ENCODE data around the gene P2RY6. TPM values are rescaled to one million over a fixed set of nuclear protein-coding genes. Genes with fewer than 3 reads are reported as not detected.
A peak's percentile ranks its signal among the peaks of the same experiment; 100 is the strongest.
"Not testable (repeated sequence)": the region's sequence is repeated elsewhere in the genome, so short reads cannot be mapped to it uniquely, and the experiment has no call there.

The P2RY6 gene, protein sequence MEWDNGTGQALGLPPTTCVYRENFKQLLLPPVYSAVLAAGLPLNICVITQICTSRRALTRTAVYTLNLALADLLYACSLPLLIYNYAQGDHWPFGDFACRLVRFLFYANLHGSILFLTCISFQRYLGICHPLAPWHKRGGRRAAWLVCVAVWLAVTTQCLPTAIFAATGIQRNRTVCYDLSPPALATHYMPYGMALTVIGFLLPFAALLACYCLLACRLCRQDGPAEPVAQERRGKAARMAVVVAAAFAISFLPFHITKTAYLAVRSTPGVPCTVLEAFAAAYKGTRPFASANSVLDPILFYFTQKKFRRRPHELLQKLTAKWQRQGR
- 1 to 10 TPM in 3 of 4 donors, under 1 TPM in 1; 0.69 to 2.0 (median 1.1) TPM for polyA plus RNA-seq (ENCODE audit: insufficient read length in 4 of 4)

DNA sequence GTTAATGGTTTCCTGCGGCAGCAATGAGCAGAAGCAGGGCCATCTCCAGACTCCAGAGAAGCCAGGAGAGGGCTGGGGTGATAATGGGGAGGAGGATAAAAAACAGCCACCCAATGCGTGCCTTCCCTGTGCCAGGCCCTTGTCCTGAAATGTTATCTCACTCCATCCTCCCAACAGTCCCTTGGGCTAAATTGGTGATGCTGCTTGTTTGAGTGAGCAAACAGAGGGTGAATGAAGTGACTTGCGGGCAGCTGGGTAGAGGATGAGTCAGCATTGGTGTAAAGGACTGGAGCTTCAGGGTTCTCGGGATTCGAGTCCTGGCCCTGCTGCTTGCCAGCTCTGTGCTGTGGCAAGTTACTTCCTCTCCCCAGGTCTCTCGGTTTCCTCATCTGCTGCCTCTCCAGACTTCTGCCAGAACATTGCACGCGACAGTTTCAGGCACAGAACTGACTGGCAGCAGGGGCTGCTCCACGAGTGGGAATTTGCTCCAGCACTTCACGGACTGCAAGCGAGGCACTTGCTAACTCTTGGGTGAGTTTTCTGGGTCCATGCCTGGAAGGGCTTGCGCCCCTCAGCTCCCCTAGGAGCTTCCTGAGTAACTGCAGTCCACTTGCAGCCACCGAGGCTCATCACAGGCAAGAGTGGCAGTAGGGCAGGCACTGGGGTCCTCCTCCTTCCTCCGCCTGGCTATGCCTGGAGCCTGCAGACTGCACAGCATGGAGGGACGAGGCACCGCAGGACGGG lies at the start of gene P2RY6:
Gene P2RY6, plus strand, starts transcription at position 403 of the 744 bp plus-strand sequence. CDS start 24,181 bp downstream, outside the sequence.
- no peak for DNase-seq (ENCODE audit: low read depth in 4 of 4, low spot score in 2 of 4)

DNA sequence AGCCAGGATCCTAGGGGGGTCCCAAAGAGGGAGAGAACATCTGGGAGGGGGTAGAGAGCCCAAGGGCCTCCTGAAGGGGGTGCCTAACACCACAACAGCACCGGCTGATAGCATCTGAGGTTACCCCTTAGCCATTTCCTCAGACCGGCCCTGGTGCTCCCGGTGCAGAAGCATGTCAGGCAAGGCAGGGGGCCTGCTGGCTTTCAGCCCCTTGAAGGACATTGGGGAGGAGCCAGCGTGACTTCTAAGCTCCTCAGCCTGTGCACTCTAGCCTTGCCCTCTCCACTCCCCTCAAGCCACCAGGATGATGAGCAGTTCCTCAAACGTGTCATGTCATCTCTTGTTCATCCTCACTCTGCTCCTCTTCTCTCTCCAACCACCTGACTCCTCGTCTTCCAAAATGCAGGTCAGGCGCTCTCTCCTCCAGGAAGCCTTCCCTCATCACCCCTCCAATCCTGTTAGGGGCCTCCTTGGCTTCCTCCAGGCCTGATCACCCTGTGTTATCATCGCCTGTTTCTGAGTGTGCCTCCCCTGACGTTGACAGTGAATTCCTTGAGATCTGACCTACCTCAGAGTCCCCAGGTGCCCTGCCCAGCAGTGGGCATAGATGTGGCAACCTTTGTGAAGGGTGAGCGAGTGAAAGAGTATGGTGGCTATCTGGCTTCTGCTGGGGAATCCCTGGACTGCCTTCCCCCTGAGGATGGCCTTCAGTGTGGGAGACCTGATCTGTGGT lies 48.0 kb upstream of the P2RY6 start:
- no peak for DNase-seq (ENCODE audit: low read depth in 4 of 4, low spot score in 2 of 4)

DNA sequence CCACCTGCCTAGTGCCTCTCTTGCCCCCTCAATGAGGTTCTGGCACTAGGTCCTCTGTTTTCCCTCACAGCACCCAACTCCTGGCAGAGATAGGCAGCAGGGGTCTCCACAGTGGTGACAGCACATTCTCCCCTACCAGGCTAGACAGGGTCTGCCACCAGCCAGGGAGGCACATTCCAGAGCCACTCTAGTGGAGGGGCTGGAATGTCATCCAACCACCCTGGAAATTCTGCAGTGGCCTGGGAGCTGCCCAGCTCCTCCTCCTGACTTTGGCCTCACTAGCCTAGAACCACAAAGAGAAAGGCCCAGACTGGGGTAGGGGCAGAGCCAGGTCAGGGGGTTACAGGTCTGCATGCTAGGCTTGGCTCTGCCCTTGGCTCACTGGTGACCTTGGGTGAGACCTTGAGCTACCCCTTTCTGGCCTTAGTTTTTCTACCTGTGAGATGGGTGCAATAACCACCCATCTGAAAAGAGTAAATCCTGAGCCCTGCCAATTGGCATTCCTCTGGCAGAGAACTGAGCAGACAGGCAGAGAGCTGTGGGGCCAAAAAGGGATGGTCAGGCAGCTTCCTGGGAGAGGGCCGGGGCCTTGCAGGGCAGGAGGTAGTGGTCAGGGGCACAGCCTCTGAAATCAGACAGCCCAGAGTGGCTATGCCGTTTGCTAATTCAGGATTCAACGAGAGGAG lies 47.0 kb upstream of the P2RY6 start:
- DNase-seq (ENCODE audit: low read depth in 4 of 4, low spot score in 2 of 4) = no peak

DNA sequence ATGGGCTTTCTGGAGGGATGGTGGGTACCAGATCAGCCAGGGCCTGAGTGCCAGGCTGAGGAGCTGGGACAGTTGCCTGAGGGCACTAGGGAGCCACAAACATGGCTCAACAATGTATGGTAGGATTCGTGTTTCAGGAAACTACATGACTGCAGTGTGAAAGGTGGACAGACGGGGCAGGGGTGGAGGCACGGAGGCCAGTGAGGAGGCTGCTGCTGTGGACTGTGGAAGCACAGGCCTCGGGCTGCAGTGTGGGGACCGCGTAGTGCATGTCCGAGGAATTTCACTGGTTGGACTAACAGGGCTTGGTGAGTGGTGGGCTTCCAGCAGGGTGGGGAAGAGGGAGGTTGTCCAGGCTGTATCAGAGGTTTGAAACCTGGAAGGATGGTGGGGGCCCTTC lies 46.3 kb upstream of the P2RY6 start:
- no peak for DNase-seq (ENCODE audit: low read depth in 4 of 4, low spot score in 2 of 4)

DNA sequence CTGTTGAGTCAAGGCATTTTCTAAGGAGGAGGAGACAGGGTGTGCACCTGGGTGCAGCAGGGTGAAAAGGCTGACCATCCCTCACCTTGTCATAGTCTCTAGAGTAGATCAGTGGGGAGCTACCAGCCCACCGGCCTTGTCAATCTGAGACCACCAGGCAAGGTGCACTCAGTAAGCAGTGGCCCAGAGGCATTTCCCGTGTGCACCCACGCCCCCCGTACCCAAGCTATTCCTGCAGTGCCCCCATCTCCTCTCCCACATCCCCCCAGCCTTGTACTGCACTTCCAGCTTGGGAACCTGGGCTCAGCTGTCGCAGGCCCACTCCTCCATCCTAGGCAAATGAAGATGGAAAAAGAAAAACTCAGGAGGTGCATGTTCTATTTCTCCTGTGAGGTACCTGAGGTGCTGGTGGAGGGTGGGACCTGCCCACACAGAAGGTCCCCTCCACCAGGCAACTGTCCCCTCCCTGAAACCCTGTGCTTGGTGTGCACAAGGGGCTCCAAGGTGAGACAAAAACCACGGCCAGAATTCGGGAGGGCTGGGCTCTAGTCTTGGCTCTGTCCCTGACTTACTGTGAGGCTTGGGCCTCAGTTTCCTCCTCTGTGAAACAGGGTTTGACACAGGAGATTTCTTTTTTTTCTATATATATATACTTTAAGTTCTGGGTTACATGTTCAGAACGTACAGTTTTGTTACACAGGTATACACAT lies 45.7 kb upstream of the P2RY6 start:
- no peak for DNase-seq (ENCODE audit: low read depth in 4 of 4, low spot score in 2 of 4)

DNA sequence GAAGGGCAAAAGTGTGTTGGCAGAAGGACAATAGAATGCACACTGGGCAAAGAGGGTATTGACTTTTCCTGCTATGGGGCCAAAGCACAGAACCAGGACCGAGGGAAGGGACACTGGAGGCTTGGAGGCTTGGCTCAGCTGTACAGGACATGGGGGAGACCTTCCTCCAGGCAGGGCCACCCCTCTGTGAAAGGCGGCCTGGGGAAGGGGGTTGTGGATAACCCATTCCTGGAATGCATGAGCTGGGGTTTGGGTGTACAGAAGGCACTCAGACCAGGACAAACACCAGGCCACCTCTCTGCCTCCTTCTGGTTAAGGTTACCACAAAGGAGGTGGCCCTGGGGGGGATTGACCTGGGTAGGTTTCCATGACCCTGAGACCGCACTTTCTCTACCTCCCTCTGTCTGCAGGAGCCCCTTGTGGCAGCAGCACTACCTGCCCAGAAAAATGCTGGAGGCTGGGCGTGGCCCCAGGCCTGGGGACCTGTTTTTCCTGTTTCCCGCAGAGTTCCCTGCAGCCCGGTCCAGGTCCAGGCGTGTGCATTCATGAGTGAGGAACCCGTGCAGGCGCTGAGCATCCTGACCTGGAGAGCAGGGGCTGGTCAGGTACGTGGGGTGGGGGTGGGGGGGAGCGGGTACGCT lies 44.4 kb upstream of the P2RY6 start:
- peak in 1 of 4 donors; percentile 53 for DNase-seq (ENCODE audit: low read depth in 4 of 4, low spot score in 2 of 4)

DNA sequence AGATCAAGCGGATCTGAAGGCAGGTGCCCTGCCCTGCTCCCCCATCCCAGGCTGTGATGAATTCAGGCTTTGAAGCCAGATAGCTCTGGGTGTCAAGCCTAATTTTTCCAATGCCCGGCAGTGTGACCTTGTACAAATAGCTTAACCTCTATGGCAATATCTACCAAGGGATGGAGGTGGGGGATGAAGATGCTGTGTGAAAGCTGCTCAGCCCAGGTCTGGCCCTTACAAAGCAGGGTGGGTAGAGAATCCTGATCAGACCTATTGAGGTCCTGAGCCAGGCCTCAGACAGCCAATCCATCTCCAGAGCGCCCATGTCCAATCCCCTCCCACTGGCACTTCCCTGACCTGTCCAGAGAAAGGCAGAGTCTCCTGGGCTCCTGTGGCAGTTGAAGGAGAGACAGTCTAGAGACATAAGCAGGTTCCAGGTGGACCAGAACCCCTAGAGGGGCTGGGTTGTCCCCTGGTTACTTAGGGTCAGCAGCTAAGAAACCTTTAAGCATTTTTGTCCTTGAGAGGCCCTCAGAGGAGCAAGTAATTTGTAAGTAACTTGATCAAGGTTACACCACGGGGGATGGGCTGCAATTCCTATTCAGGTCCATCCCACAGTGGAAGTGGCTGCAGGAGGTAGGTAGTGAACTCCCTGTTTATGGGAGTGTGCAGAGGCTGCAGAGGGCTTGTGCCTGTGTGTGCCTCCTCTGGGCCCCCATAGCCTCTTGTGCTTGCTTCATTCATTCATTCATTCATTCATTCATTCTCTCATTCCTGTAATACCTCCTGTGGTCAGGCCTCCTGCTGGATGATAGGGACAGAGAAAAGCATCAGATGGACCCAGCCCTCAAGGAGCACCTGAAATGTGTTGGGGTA lies 43.6 kb upstream of the P2RY6 start:
- DNase-seq (ENCODE audit: low read depth in 4 of 4, low spot score in 2 of 4) = no peak

DNA sequence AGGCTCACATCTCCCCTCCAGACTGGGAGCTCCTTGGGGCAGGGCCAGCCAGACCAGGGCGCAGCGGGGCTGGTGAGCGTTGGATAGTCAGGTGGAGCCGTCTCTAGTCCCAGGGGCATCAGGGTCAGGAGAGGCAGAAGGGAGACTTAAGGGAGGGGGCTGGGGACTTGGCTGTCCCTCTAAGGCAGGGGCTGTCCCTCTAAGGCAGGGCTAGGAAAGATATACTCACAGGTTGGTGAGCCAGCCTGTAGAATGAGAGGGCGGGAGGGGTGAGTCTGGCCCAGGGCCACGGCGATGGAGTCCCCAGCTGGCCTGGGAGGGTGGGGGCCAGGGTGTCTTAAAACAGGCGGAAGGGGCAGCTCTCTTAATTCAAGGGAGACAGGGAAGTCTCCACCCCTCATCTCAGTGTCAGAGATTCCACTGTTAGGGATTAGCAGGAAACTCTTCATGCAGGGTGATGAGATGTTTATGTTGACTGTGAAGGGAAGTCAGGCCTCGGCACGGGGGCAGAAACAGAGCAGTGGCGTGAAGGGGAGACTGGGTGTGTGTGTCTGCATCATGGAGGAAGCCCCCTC lies 42.7 kb upstream of the P2RY6 start:
- DNase-seq (ENCODE audit: low read depth in 4 of 4, low spot score in 2 of 4) = no peak

DNA sequence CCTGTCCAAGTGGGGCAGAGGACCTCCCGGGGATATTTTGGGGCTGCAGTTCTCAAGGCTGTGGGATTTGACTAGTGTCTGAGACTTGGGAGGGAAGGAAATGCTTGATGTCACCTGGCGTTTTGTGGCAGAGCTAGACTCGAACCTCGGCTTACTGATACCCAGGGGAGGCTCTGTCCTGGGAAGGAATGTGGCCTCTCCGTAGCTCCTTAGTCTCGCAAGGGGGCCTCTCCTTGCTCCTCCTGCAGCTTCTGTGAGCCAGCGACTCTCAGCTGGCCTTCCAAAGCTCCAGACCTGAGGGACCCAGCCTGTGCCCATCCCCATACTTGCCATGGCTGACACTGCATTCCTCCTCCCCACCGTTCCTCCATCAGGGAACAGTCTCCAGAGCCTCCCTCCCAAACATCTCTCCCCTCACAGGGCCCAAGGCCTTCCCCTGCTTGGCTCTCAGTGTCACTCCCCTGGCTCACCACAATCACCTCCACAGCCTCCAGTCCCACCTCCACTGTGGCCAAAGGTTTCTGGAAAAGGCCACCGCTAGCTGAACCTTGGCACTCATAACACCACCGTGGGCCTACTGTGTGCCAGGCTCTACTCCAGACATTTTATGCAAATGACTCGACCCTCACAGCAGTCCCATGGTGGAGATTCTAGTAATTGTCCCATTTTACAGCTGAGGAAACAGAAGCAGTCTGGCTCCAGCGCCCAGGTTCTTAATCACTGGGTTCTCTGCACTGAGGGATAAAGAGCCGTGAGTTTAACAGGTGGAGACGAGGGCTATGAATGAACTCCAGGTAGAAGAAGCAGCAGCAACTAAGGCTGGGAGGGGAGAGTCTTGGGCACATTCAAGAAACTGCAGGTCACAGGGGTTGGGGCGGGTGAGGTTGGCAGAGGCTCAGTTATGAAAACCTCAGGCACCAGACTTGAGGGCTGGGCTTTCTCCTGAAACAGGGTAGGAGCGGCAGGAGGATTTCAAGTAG lies 42.0 kb upstream of the P2RY6 start:
- no peak for DNase-seq (ENCODE audit: low read depth in 4 of 4, low spot score in 2 of 4)

DNA sequence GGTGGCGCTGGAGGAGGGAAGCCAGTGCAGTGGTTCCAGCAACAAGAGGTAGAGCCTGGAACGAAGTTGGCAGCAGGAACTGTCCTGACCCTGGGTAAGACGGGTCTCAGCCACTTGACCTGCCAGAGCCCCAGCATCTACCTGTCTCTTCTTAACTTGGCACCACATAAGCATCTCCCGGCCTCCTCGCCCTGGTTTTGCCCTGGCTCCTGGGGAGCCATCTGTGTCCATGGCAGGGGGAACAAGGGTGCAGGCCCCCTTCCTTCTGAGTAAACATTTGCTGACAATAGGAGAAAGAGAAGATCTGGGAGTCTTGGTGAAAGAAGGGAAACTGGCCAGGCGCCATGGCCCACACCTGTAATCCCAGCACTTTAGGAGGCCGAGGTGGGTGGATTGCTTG lies 41.2 kb upstream of the P2RY6 start:
- no peak for DNase-seq (ENCODE audit: low read depth in 4 of 4, low spot score in 2 of 4)

DNA sequence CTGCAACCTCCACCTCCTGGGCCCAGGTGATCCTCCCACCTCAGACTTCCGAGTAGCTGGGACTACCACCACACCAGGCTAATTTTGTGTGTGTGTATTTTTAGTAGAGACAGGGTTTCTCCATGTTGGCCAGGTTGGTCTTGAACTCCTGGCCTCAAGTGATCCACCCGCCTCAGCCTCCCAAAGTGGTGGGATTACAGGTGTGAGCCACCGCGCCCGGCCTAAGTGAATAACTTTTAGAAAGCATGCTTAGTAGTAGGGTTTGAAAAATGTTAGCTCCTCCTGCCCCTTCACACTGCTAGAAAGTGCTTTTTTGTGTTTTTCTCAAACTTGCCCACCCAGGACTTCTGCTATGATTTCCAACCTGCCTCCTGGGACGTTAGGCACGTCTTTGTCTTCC lies 39.7 kb upstream of the P2RY6 start:
- not testable (repeated sequence) for DNase-seq (ENCODE audit: low read depth in 4 of 4, low spot score in 2 of 4)

DNA sequence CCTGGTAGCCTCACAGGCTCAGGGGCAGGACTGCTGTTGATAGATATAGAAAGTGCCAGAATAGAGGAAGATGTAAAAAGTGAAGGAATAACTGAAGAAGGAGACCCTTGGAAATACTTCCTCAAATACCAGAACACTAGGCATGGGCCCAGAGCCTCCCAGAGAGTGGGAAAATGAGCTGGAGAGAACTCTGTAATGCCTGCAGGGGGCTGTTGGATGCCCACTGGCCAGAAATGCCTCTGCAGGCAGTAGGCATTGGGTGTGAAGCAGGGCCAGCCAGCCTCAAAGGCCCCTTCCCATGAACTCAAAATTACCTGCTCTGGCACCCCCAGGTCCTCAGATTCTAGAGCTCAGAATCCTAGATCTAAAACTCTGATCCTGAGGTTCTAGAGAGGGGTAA lies 38.9 kb upstream of the P2RY6 start:
- no peak for DNase-seq (ENCODE audit: low read depth in 4 of 4, low spot score in 2 of 4)

DNA sequence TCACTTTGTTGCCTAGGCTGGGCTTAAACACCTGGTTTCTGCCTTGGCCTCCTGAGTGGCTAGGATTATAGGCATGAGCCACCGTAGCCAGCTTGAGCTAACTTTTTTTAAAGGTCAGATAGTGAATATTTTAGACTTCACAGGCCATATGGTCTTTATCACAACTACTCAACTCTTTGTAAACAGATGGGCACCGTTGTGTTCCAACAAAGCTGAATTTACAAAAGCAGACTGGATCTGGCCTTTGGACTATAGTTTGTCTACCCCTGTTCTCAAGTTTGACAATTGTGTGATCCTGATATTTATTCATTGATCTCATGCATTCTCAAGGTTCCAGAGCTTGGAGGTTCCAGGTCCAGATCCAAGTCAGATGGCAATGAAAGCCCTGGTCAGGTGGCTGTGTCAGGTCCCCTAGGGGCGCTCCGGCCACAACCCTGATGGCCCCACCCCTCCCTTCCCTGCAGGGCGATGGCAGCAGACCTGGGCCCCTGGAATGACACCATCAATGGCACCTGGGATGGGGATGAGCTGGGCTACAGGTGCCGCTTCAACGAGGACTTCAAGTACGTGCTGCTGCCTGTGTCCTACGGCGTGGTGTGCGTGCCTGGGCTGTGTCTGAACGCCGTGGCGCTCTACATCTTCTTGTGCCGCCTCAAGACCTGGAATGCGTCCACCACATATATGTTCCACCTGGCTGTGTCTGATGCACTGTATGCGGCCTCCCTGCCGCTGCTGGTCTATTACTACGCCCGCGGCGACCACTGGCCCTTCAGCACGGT lies 38.3 kb upstream of the P2RY6 start:
- DNase-seq (ENCODE audit: low read depth in 4 of 4, low spot score in 2 of 4) = no peak

DNA sequence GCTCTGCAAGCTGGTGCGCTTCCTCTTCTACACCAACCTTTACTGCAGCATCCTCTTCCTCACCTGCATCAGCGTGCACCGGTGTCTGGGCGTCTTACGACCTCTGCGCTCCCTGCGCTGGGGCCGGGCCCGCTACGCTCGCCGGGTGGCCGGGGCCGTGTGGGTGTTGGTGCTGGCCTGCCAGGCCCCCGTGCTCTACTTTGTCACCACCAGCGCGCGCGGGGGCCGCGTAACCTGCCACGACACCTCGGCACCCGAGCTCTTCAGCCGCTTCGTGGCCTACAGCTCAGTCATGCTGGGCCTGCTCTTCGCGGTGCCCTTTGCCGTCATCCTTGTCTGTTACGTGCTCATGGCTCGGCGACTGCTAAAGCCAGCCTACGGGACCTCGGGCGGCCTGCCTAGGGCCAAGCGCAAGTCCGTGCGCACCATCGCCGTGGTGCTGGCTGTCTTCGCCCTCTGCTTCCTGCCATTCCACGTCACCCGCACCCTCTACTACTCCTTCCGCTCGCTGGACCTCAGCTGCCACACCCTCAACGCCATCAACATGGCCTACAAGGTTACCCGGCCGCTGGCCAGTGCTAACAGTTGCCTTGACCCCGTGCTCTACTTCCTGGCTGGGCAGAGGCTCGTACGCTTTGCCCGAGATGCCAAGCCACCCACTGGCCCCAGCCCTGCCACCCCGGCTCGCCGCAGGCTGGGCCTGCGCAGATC lies 37.5 kb upstream of the P2RY6 start:
- no peak for DNase-seq (ENCODE audit: low read depth in 4 of 4, low spot score in 2 of 4)

DNA sequence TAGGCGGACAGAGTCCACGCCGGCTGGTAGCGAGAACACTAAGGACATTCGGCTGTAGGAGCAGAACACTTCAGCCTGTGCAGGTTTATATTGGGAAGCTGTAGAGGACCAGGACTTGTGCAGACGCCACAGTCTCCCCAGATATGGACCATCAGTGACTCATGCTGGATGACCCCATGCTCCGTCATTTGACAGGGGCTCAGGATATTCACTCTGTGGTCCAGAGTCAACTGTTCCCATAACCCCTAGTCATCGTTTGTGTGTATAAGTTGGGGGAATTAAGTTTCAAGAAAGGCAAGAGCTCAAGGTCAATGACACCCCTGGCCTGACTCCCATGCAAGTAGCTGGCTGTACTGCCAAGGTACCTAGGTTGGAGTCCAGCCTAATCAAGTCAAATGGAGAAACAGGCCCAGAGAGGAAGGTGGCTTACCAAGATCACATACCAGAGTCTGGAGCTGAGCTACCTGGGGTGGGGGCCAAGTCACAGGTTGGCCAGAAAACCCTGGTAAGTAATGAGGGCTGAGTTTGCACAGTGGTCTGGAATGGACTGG lies 36.8 kb upstream of the P2RY6 start:
- no peak for DNase-seq (ENCODE audit: low read depth in 4 of 4, low spot score in 2 of 4)
